ENCODE data around the gene CAPZB. TPM values are rescaled to one million over a fixed set of nuclear protein-coding genes. Genes with fewer than 3 reads are reported as not detected.

The CAPZB gene
- polyA plus RNA-seq, 1 of the 3 experiments (the other 2 are of a cell fraction), result 122 TPM

DNA sequence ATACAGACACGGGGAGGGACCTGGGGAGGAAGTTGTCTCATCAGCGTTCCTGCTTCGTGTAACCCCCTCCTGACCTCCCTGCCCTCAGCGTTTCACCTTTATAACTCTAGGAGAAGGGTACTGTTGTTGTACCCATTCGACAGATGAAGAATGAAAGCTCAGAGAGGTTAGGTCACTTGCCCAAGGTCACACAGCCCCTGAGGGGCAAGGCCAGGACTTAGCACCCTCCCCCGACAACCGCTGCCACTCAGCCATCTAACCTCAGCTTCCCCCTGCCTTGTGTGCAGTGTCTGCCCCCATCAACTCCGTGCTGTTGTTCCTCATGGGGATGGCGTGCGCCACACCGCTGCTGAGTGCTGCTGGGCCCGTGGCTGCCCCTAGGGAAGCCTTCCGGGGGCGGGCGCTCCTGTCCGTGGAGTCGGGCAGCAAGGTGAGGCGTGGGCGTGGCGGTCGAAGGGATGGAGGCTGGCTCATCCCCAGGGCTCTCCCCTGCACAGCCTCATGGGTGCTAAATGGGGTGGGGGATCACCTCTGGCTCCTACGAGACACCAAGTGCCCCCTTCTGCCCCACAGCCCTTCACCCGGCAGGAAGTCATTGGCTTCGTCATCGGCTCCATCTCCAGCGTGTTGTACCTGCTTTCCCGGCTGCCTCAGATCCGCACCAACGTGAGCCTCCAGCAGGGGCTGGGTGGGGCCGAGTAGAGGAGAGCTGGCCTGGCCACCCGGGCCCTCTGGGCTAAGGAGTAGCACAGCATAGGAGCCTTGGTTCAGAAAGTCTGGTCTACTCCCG is 159.2 kb downstream of the CAPZB start:
- H3K79me2 ChIP-seq (ENCODE audit: insufficient read depth), result no peaks in the 10 kb centered on the region

More for the DNA sequence above, 159.2 kb downstream of the CAPZB start:
- Histone ChIP-seq H3K9me2 (no peaks in the 10 kb centered on the region), H3K4me2 (no peak overlapping the region), H3K36me3 (replicated peaks in 1 of 2; ENCODE audit: control insufficient read depth in 1 of 2, insufficient read depth in 2 of 2, low read length in 1 of 2) (peaks cover 1 to 10% of the 10 kb centered on the region in 2 experiments), H3K4me3 (ENCODE audit: low read depth in 2 of 2, low read length in 1 of 2) (no peak overlapping the region), H3K27ac (ENCODE audit: low read depth in 2 of 2, low read length in 1 of 2) (no peak overlapping the region), H3K9ac (no peak overlapping the region), H3K4me1 (ENCODE audit: control insufficient read depth in 1 of 2, insufficient read depth in 2 of 2, low read depth in 1 of 2, low read length in 1 of 2) (peaks cover 0 to 4% of the 10 kb centered on the region in 2 experiments; a peak in 1 of 4 replicates), H4K20me1 (ENCODE audit: insufficient read depth) (no peaks in the 10 kb centered on the region), H3F3A (replicated peaks; ENCODE audit: insufficient read depth) (no peaks in the 10 kb centered on the region), H2AFZ (ENCODE audit: low read depth) (no peak overlapping the region), H3K9me3 (no peaks in the 10 kb centered on the region), H3K27me3 (ENCODE audit: insufficient read depth) (no peaks in the 10 kb centered on the region)
- TF ChIP-seq, protein P1, sequence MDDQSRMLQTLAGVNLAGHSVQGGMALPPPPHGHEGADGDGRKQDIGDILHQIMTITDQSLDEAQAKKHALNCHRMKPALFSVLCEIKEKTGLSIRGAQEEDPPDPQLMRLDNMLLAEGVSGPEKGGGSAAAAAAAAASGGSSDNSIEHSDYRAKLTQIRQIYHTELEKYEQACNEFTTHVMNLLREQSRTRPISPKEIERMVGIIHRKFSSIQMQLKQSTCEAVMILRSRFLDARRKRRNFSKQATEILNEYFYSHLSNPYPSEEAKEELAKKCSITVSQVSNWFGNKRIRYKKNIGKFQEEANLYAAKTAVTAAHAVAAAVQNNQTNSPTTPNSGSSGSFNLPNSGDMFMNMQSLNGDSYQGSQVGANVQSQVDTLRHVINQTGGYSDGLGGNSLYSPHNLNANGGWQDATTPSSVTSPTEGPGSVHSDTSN (IDR thresholded peaks at IDR 0.05), result no peak
- TF ChIP-seq NRF1 (IDR thresholded peaks at IDR 0.05; ENCODE audit: low read depth, low read length) (no peak), EP300 (IDR thresholded peaks at IDR 0.05; ENCODE audit: borderline replicate concordance in 1 of 2, low read depth in 1 of 2, low read length in 1 of 2) (no peak), ELF1 (IDR thresholded peaks at IDR 0.05) (no peak), JUND (IDR thresholded peaks at IDR 0.05) (no peak), YY1 (IDR thresholded peaks at IDR 0.05; ENCODE audit: low read depth) (no peak), RCOR1 (IDR thresholded peaks at IDR 0.05; ENCODE audit: low read length) (no peak), FOSL2 (IDR thresholded peaks at IDR 0.05; ENCODE audit: borderline replicate concordance, low read depth) (no peak), EZH2phosphoT487 (IDR thresholded peaks at IDR 0.05; ENCODE audit: borderline replicate concordance, low read depth) (no peak), POLR2AphosphoS5 (IDR thresholded peaks at IDR 0.05; ENCODE audit: low read depth, low read length) (no peak), SMC3 (IDR thresholded peaks at IDR 0.05; ENCODE audit: low read depth, low read length) (no peak)
- TF ChIP-seq, protein P2, sequence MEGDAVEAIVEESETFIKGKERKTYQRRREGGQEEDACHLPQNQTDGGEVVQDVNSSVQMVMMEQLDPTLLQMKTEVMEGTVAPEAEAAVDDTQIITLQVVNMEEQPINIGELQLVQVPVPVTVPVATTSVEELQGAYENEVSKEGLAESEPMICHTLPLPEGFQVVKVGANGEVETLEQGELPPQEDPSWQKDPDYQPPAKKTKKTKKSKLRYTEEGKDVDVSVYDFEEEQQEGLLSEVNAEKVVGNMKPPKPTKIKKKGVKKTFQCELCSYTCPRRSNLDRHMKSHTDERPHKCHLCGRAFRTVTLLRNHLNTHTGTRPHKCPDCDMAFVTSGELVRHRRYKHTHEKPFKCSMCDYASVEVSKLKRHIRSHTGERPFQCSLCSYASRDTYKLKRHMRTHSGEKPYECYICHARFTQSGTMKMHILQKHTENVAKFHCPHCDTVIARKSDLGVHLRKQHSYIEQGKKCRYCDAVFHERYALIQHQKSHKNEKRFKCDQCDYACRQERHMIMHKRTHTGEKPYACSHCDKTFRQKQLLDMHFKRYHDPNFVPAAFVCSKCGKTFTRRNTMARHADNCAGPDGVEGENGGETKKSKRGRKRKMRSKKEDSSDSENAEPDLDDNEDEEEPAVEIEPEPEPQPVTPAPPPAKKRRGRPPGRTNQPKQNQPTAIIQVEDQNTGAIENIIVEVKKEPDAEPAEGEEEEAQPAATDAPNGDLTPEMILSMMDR (IDR thresholded peaks at IDR 0.05), result no peak
- TF ChIP-seq, protein P3, sequence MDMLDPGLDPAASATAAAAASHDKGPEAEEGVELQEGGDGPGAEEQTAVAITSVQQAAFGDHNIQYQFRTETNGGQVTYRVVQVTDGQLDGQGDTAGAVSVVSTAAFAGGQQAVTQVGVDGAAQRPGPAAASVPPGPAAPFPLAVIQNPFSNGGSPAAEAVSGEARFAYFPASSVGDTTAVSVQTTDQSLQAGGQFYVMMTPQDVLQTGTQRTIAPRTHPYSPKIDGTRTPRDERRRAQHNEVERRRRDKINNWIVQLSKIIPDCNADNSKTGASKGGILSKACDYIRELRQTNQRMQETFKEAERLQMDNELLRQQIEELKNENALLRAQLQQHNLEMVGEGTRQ (IDR thresholded peaks at IDR 0.05; ENCODE audit: borderline replicate concordance, low read depth, low read length), result no peak
- ChIA-PET CTCF (interaction anchor here (1.0 kb wide), 1 partner anchor 15 kb away, joined by 4 read pairs; no protein-coding TSS in a partner anchor), POLR2A (no interaction called here)
- DNase-seq, result no peak
- 96% methylated on average over 19 of the region's 32 CpGs for WGBS (ENCODE audit: low lambda C conversion rate)

Data from SK-N-SH (cell line).